PC-3 (cell line): Measurements from ENCODE around the gene TRIM31. TPM values are rescaled to one million over a fixed set of nuclear protein-coding genes. Genes with fewer than 3 reads are reported as not detected.

Experiments
- ATAC-seq: fragments of 200-7000 bp; cut with Tn5 transposase; 2 replicates; pipeline ENCODE4 v1.9.1; 2020; ENCODE audit warnings: mild to moderate bottlenecking, moderate library complexity
- BruUV-seq: library from RNA; stranded (reverse); fragments of 400-500 nt; replicated peaks from 2 replicates; lab custom pipeline; 2021; lab: Mats Ljungman, UMichigan
- CTCF ChIA-PET: fragments of 300-600 bp; sonication (Branson Sonifier 250); formaldehyde crosslinking; loops from one replicate; lab custom pipeline; 2022; ENCODE audit warnings: antibody characterized with exemption; lab: Charles Lee
- POLR2A ChIA-PET: fragments of 300-600 bp; sonication (Branson Sonifier 250); formaldehyde crosslinking; loops from one replicate; lab custom pipeline; 2022; ENCODE audit warnings: antibody characterized with exemption; ENCODE audit not compliant: unreplicated experiment; lab: Charles Lee
- DNase-seq: peaks from one replicate; pipeline ENCODE4 v3.0.0-alpha.2; 2015
- H2AFZ ChIP-seq: fragments of 300-600 bp; sonication (generic); 2 replicates; pipeline ENCODE4 v1.6.0; 2016; ENCODE audit warnings: antibody characterized with exemption, low read length
- H3F3A ChIP-seq: fragments of 300-600 bp; sonication (generic); one replicate; pipeline ENCODE4 v1.6.0; 2017; ENCODE audit warnings: antibody characterized with exemption, low read length, control low read depth, mild to moderate bottlenecking; ENCODE audit not compliant: unreplicated experiment
- H3K27ac ChIP-seq: fragments of 300-600 bp; sonication (generic); 2 replicates; pipeline ENCODE4 v1.5.1; 2016; ENCODE audit warnings: mild to moderate bottlenecking, low read length
- H3K27me3 ChIP-seq: fragments of 300-600 bp; sonication (generic); 2 replicates; pipeline ENCODE4 v1.6.1; 2016; ENCODE audit warnings: low read length, mixed read lengths
- H3K36me3 ChIP-seq: fragments of 300-600 bp; sonication (generic); 2 replicates; pipeline ENCODE4 v1.6.1; 2016; ENCODE audit warnings: low read depth, mixed run types, low read length, mixed read lengths
- H3K4me1 ChIP-seq: fragments of 300-600 bp; sonication (generic); 2 replicates; pipeline ENCODE4 v1.5.1; 2016; ENCODE audit warnings: low read length; ENCODE audit not compliant: insufficient read depth
- H3K4me2 ChIP-seq: fragments of 300-600 bp; sonication (generic); 2 replicates; pipeline ENCODE4 v1.6.0; 2016; ENCODE audit warnings: low read length
- H3K4me3 ChIP-seq: fragments of 300-600 bp; sonication (generic); 2 replicates; pipeline ENCODE4 v1.5.1; 2016; ENCODE audit warnings: mild to moderate bottlenecking, low read length, mixed read lengths
- H3K79me2 ChIP-seq: fragments of 300-600 bp; sonication (generic); 2 replicates; pipeline ENCODE4 v1.6.1; 2017; ENCODE audit warnings: low read length, mixed read lengths
- H3K9ac ChIP-seq: fragments of 300-600 bp; sonication (generic); 2 replicates; pipeline ENCODE4 v1.6.0; 2016; ENCODE audit warnings: mild to moderate bottlenecking, low read length
- H3K9me2 ChIP-seq: fragments of 300-600 bp; sonication (generic); replicated peaks from 2 replicates; pipeline ENCODE4 v1.6.1; 2016; ENCODE audit warnings: mixed run types, low read length, mixed read lengths
- H3K9me3 ChIP-seq: fragments of 300-600 bp; sonication (generic); 2 replicates; pipeline ENCODE4 v1.6.1; 2016; ENCODE audit warnings: low read length, mixed read lengths
- H4K20me1 ChIP-seq: fragments of 300-600 bp; sonication (generic); 2 replicates; pipeline ENCODE4 v1.6.1; 2016; ENCODE audit warnings: low read length, mixed read lengths
- CTCF ChIP-seq: fragments of 300-600 bp; sonication (generic); conservative IDR thresholded peaks from 2 replicates; pipeline ENCODE4 v1.5.1; 2017; ENCODE audit warnings: antibody characterized with exemption, low read depth, mild to moderate bottlenecking, low read length
- EZH2 ChIP-seq: fragments of 300-600 bp; sonication (generic); IDR thresholded peaks from one replicate; pipeline ENCODE4 v1.6.1; 2017; ENCODE audit warnings: antibody characterized with exemption, mild to moderate bottlenecking, low read length; ENCODE audit not compliant: unreplicated experiment
- EZH2phosphoT487 ChIP-seq: fragments of 300-600 bp; sonication (generic); IDR thresholded peaks from 2 replicates; pipeline ENCODE4 v1.6.1; 2018; ENCODE audit warnings: mild to moderate bottlenecking, antibody characterized with exemption, low read length, borderline replicate concordance
- intact Hi-C: fragments of 100-400 bp; cut with micrococcal nuclease; formaldehyde crosslinking; loops from 2 replicates; pipeline ENCODE4 v1.9.0; 2023
- total RNA-seq: library from RNA; depleted of rRNA; stranded (reverse); fragments of >200 nt; gene quantifications from 2 replicates; pipeline ENCODE4 v1.2.3, GENCODE V29; 2014

TRIM31 gene
- total RNA-seq, 1 experiment from 2014 or later: 0.11 TPM

- H3F3A ChIP-seq: no peaks in the 10 kb centered on the region
- 0 out of 2 replicates have a peak, but pooled peaks cover 5% of the 10 kb centered on the region for H3K36me3 ChIP-seq
- POLR2A ChIA-PET: interaction anchor here (0.6 to 1.0 kb wide), 3 partner anchors 33 to 395 kb away, joined by 4 to 8 read pairs (median 5); no protein-coding TSS in a partner anchor
- H3K4me1 ChIP-seq: peaks cover 26% of the 10 kb centered on the region
- peaks cover 43% of the 10 kb centered on the region for H3K79me2 ChIP-seq
- H4K20me1 ChIP-seq: no peaks in the 10 kb centered on the region
- CTCF ChIA-PET: interaction anchor here (0.8 kb wide), 1 partner anchor 41 kb away, joined by 3 read pairs; no protein-coding TSS in a partner anchor
- peak within 1 kb of the TSS; percentile 92 for H2AFZ ChIP-seq
- TSS peak; percentile 78 for BruUV-seq
- no peaks in the 10 kb centered on the region for H3K27me3 ChIP-seq
- TF ChIP-seq EZH2phosphoT487 (no peak), CTCF (no peak), EZH2 (no peak)
- H3K27ac ChIP-seq: peak within 1 kb of the TSS; percentile 46
- H3K4me2 ChIP-seq: peak within 1 kb of the TSS; percentile 91
- H3K9ac ChIP-seq: peak within 1 kb of the TSS; percentile 91
- peak within 1 kb of the TSS; percentile 96 for H3K4me3 ChIP-seq
- DNase-seq (peak; percentile 99), ATAC-seq (peak; percentile 96)
- no peaks in the 10 kb centered on the region for H3K9me2 ChIP-seq
- intact Hi-C loops: loop anchor here (2.0 kb wide), 1 partner anchor 118 kb away; the partner anchor contains the start of gene HLA-A
- no peaks in the 10 kb centered on the region for H3K9me3 ChIP-seq
These were observed 51.6 kb downstream of the TRIM31 start, which contains the start of gene POLR1H for GRCh38 chr6:30061092-30061857. POLR1H (plus strand) TSS chr6:30061265; CDS start chr6:30061525, 260 bp downstream.

GRCh38 chr6:30060606-30061091, 52.2 kb downstream of the TRIM31 start:
- Histone ChIP-seq H3K27me3 (no peaks in the 10 kb centered on the region), H3K79me2 (peaks cover 43% of the 10 kb centered on the region), H3K36me3 (0 out of 2 replicates have a peak, but pooled peaks cover 5% of the 10 kb centered on the region), H2AFZ (peak overlapping the region; percentile 92), H3K9me2 (no peaks in the 10 kb centered on the region), H3F3A (no peaks in the 10 kb centered on the region), H3K4me3 (peak overlapping the region; percentile 96), H3K4me2 (peak overlapping the region; percentile 91), H3K9ac (peak overlapping the region; percentile 91), H3K4me1 (peaks cover 20% of the 10 kb centered on the region), H4K20me1 (no peaks in the 10 kb centered on the region), H3K27ac (peak overlapping the region; percentile 25), H3K9me3 (no peaks in the 10 kb centered on the region)
- DNase-seq (no peak), ATAC-seq (peak; percentile 12)
- POLR2A ChIA-PET: interaction anchor here (0.6 to 1.0 kb wide), 3 partner anchors 34 to 1767 kb away, joined by 3 to 5 read pairs (median 4); partner anchors contain the start of gene HSPA1B
- CTCF ChIA-PET: interaction anchor here (0.6 to 0.8 kb wide), 2 partner anchors 41 to 987 kb away, joined by 3 read pairs; no protein-coding TSS in a partner anchor
- intact Hi-C loops: loop anchor here (2.0 kb wide), 1 partner anchor 118 kb away; the partner anchor contains the start of gene HLA-A
- TF ChIP-seq CTCF (no peak), EZH2 (no peak), EZH2phosphoT487 (no peak)
- TSS peak; percentile 85 for BruUV-seq
